Kidney (tissue), 14 donors: ENCODE data around the gene SDK1. TPM values are rescaled to one million over a fixed set of nuclear protein-coding genes. Genes with fewer than 3 reads are reported as not detected.

Experiments
- DNase-seq, 5 donors: peaks; one replicate each; pipeline ENCODE4 v3.0.0-alpha.2; 2013 to 2020
- FAIRE-seq: peaks from 2 replicates; lab custom pipeline; 2012; peaks lifted over from hg19 to GRCh38; lab: Jason Lieb, UNC
- H3K27ac ChIP-seq, 2 donors: one replicate each; pipeline ENCODE4 v1.7.0; 2013; ENCODE audit warnings: low read depth in 2 of 2, low read length in 2 of 2, inconsistent platforms in 1 of 2
- H3K27me3 ChIP-seq: one replicate; pipeline ENCODE4 v1.7.1; 2013; ENCODE audit warnings: low read length, inconsistent platforms; ENCODE audit not compliant: control insufficient read depth, insufficient read depth
- H3K36me3 ChIP-seq, 3 donors: one replicate each; pipeline versions ENCODE4 v1.7.0 to v1.7.1; 2013; ENCODE audit warnings: low read length in 3 of 3, control low read depth in 1 of 3, inconsistent platforms in 1 of 3; ENCODE audit not compliant: insufficient read depth in 3 of 3, control insufficient read depth in 2 of 3
- H3K4me1 ChIP-seq, 3 donors: one replicate each; pipeline versions ENCODE4 v1.7.0 to v1.7.1; 2013; ENCODE audit warnings: low read length in 3 of 3, inconsistent platforms in 1 of 3, low read depth in 1 of 3; ENCODE audit not compliant: control insufficient read depth in 2 of 3, insufficient read depth in 2 of 3
- H3K4me3 ChIP-seq, 3 donors: one replicate each; pipeline versions ENCODE4 v1.7.0 to v1.8.1; 2013; ENCODE audit warnings: low read length in 3 of 3, control low read depth in 1 of 3, inconsistent platforms in 1 of 3
- H3K9ac ChIP-seq, 3 donors: one replicate each; pipeline versions ENCODE4 v1.7.0 to v1.7.1; 2013; ENCODE audit warnings: low read length in 3 of 3, control low read depth in 1 of 3, inconsistent platforms in 1 of 3
- H3K9me3 ChIP-seq, 3 donors: one replicate each; pipeline versions ENCODE4 v1.7.0 to v1.7.1; 2013; ENCODE audit warnings: low read length in 3 of 3, control low read depth in 1 of 3, inconsistent platforms in 1 of 3; ENCODE audit not compliant: control insufficient read depth in 2 of 3, insufficient read depth in 1 of 3
- CTCF ChIP-seq: IDR thresholded peaks from 3 replicates; pipeline ENCODE4 v1.5.1; 2012; ENCODE audit warnings: mild to moderate bottlenecking, moderate library complexity, borderline replicate concordance; ENCODE audit not compliant: insufficient read depth; ENCODE audit errors: extremely low read depth
- intact Hi-C: fragments of 100-400 bp; cut with DNase I; formaldehyde crosslinking; loops from one replicate; pipeline ENCODE4 v1.11.1; 2022
- polyA plus RNA-seq: library from polyadenylated mRNA; stranded (reverse); fragments of 350-450 nt; fragmentation: Illumina TruSeq; extraction: RNeasy Lipid Tissue Mini Kit (QIAGEN cat#74804); gene quantifications from one replicate; pipeline ENCODE4 v1.2.3, GENCODE V29; 2014; ENCODE audit warnings: low read depth, low replicate concordance; ENCODE audit not compliant: insufficient read depth
- total RNA-seq: library from RNA; stranded (reverse); fragmentation: NEBNext Ultra II Directional; extraction: Animal tissue kit (Norgen Biotek cat#: 25700); gene quantifications from one replicate; pipeline ENCODE4 v1.2.1, GENCODE V29; 2021
- donor health status: control.
- donor health status: control.
- donor health status: control.
- donor health status: control.
- donor health status: control.
- donor health status: DM: yes; HTN: yes; CAD: no.
- donor health status: Normal renal cell carcinoma (clear cell type).

SDK1 gene
- total and polyA plus RNA-seq, 2 donors from 2014 or later, result 2.0 to 38.3 TPM

- Histone ChIP-seq H3K27me3 (no peaks in the 10 kb centered on the region), H3K4me3 (no peak overlapping the region), H3K27ac (no peak overlapping the region), H3K4me1 (no peaks in the 10 kb centered on the region), H3K9ac (no peak overlapping the region), H3K36me3 (no peaks in the 10 kb centered on the region), H3K9me3 (no peaks in the 10 kb centered on the region)
- intact Hi-C loops, result no loop called here
- no peak for TF ChIP-seq CTCF
- FAIRE-seq, result no peak
- peak in 1 of 5 donors; percentile 27 for DNase-seq
Observed at GRCh38 chr7:3540456-3541220, 239.6 kb downstream of the SDK1 start.

- FAIRE-seq, result no peak
- Histone ChIP-seq H3K27me3 (no peaks in the 10 kb centered on the region), H3K4me3 (no peak overlapping the region), H3K9ac (no peak overlapping the region), H3K27ac (no peak overlapping the region), H3K4me1 (no peaks in the 10 kb centered on the region), H3K36me3 (no peaks in the 10 kb centered on the region), H3K9me3 (no peaks in the 10 kb centered on the region)
- DNase-seq, result no peak
- no peak for TF ChIP-seq CTCF
- intact Hi-C loops, result no loop called here
Observed at GRCh38 chr7:3544202-3544601, 243.2 kb downstream of the SDK1 start.

- Histone ChIP-seq H3K36me3 (no peaks in the 10 kb centered on the region), H3K9me3 (no peaks in the 10 kb centered on the region), H3K4me3 (no peak overlapping the region), H3K9ac (no peak overlapping the region), H3K27me3 (no peaks in the 10 kb centered on the region), H3K4me1 (peaks cover 0 to 3% (median 0%) of the 10 kb centered on the region in 3 donors), H3K27ac (no peak overlapping the region)
- intact Hi-C loops, result no loop called here
- DNase-seq, result no peak
- TF ChIP-seq CTCF, result no peak
- FAIRE-seq, result no peak
Observed at GRCh38 chr7:3548815-3549214, 247.8 kb downstream of the SDK1 start.

- Histone ChIP-seq H3K27ac (no peak overlapping the region), H3K9ac (no peak overlapping the region), H3K4me3 (no peak overlapping the region), H3K4me1 (peaks cover 0 to 3% (median 0%) of the 10 kb centered on the region in 3 donors), H3K36me3 (no peaks in the 10 kb centered on the region), H3K9me3 (peaks cover 0 to 3% (median 0%) of the 10 kb centered on the region in 3 donors), H3K27me3 (no peaks in the 10 kb centered on the region)
- FAIRE-seq, result no peak
- intact Hi-C loops, result no loop called here
- TF ChIP-seq CTCF, result no peak
- no peak for DNase-seq
Observed at GRCh38 chr7:3549601-3550000, 248.5 kb downstream of the SDK1 start.
